HPDE6-E6E7 (cell line): Measurements from ENCODE around the gene MBD3L2.
"Not testable (repeated sequence)": the region's sequence is repeated elsewhere in the genome, so short reads cannot be mapped to it uniquely, and the experiment has no call there.

ENCODE experiments used
- DNase-seq: peaks from one replicate; pipeline ENCODE4 v3.0.0; 2011; ENCODE audit warnings: missing footprints; ENCODE audit errors: extremely low spot score

Gene MBD3L2

DNA sequence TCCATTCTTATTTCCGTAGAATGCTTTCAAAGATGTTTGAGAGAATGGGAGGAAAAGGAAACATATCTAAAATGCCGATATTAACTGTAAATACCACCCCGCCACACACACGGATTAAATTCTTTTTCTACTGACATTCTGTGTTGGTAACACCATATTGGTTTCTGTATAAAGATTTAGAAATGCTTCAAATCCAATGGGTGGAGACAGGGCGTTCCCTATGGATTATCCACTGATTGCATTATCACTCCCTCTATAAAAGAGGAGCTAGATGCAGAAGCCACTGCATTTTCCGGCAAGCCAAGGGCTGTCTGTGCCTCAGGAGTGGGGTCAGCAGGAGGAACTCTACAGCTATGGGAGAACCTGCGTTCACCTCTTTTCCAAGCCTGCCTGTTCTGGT, at the start of gene MBD3L2:
TSS of gene MBD3L2 (plus strand) at position 301 of the 400 bp plus-strand sequence. CDS start at position 354, 53 bp downstream.
- not testable (repeated sequence) for DNase-seq

DNA sequence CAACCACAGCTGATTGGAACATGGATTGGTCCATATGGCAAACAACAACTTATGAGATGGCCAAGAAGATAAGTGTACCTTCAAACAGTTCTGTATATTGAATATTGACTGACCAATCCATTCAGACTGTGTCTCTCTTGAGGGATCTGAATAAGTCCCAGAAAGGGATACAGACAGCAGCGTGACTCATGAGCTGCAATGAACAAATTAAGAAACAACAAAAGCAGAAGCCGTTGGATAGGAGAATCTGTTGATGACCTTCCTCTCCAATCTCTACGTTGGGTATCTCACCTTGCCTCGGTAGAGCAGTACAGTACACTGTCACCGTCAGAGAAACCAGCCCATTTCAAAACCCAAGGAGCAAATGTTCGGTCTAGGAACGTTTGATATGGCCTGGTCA, 49.2 kb upstream of the MBD3L2 start:
- no peak for DNase-seq

DNA sequence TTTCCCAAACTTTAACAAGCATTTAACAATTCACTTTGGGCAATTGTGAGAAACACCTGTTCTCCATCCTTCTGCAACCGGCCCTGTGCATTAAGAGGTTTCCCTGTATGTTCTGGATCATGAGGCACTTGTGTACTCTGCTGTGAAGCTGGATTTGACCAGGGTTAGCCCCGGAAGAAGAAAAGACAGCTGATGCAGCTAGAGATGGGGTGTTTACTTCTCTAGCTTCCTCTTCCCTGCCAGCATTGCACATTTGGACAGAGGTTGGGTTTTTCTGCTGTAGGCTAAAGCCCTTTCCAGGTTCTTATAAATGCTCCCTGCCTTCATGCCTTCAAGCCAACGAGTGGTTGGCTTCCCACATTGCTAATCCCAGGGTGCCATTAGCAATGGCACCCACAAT, 48.8 kb upstream of the MBD3L2 start:
- no peak for DNase-seq

DNA sequence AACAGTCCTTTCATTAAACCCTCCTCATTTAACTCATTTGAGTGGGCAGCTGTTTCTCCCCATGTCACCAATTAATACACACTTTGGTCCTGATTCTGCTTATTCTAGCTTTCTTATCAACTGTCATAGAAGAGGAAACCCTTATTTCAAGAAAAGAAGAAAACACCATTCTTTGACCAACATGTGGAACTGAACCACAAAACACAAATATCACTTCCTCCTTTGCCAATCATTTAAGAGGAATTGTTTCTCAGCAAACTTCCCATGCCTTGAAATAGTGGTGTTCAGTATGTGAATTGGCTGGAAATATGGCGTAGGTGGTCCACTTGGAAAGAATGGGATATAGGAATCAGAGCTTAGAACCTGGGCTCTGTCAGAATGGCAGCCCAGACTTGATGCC, 48.3 kb upstream of the MBD3L2 start:
- no peak for DNase-seq

DNA sequence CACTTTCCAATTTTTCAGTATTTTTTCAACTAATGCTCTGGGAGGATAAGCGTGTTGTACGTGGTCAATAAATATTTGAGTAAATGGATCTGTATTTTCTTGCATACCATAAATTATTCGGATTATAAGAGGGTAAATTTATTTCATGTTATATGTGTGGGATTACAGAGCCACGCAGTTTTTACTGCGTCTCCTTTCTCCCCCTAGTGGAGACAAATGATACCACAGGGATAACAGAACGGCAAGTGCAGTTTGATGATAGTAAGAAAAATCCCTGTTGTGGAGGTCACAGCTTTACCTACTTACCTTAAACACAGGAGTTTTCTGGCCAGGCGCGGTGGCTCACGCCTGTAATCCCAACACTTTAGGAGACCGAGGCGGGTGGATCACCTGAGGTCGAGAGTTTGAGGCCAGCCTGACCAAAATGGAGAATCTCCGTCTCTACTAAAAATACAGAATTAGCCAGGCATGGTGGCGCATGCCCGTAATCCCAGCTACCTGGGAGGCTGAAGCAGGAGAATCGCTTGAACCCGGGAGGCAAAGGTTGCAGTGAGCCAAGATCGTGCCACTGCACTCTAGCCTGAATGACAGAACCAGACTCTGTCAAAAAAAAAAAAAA, 44.7 kb upstream of the MBD3L2 start:
- no peak for DNase-seq

DNA sequence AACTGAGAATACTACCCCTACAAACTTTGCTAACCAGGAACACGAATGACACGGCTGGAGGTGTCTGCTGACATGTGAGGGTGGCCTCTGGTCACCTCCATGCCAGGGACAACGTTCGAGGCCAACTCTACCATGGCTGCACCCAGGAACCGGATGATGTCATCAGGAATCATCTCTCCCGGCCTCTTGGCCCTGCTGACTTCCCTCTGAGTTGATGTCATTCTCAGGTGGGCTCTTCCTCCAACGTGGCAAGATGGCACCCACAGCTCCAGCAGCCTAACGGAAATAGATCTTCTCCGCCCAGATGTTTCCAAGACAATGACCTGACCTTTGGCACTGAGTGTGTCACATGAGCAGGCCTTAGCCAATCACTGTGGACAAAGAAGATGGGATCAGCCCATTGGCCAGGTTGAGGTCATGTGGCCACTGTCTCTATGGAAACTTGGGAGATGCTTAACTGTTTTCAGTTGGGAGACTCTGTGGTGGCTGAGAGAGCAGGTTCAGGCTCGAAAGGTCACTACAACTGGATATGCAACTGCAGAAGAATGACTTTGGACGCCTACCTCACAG, 42.9 kb upstream of the MBD3L2 start:
- no peak for DNase-seq

DNA sequence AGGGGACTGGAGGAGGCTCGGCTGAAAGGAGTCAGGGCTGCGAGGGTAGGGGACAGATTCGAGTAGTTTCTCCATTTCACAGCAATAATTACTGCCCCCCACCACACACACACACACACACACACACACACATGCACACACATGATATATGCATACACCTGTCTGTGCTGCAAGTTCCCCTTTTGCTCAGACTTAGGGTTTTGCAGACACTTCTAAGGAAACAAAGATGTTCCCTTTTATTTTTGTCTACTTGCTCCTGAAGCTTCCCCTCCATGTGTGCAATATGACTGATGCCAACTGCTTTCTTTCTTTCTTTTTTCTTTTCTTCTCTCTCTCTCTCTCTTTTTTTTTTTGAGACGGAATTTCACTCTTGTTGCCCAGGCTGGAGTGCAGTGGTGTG, 41.3 kb upstream of the MBD3L2 start:
- DNase-seq = no peak

DNA sequence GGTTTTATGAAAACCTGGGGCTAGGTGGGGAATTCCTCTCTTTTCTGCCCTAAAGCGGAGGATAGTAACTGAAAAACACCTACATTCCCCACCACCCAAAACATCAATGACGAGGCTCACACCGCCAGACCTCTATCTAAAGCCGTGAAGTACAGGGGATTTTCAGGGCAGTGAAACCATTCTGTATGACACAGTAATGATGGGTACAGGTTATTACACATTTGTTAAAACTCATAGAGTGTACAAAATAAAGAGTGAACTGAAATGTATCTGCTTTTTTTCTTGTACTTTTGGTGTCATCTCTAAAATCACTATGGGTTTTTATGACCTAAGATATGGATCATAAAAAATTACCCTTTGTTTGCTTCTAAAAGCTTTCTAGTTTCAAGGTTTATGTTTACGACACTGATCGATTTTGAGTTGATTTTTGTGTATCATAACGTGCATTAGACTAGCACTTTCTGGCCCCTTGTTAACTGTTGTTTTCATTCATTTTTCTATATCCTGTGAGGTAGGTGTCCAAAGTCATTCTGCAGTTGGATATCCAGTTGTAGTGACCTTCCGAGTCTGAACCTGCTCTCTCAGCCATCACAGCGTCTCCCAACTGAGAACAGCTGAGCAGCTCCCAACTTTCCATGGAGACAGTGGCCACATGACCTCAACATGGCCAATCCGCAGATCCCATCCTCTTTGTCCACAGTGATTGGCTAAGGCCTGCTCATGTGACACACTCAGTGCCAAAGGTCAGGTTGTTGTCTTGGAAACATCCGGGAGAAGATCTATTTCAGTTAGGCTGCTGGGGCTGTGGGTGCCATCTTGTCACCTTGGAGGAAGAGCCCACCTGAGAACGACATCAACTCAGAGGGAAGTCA, 38.2 kb upstream of the MBD3L2 start:
- no peak for DNase-seq

DNA sequence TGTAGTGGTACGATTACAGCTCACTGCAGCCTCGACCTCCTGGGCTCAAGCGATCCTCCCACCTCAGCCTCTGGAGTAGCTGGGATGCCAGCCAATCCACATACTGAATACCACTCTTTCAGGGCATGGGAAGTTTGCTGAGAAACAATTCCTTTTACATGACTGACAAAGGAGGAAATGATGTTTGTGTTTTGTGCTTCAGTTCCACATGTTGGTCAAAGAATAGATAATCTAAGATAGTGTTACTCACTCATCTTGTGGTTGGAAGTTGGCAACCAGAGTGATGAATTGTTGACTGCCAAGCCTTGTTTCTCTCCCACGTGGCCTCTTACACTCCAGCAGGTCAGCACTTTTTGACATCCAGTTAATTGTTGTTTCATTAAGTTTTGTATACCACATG, 35.4 kb upstream of the MBD3L2 start:
- DNase-seq = peak; percentile 17

DNA sequence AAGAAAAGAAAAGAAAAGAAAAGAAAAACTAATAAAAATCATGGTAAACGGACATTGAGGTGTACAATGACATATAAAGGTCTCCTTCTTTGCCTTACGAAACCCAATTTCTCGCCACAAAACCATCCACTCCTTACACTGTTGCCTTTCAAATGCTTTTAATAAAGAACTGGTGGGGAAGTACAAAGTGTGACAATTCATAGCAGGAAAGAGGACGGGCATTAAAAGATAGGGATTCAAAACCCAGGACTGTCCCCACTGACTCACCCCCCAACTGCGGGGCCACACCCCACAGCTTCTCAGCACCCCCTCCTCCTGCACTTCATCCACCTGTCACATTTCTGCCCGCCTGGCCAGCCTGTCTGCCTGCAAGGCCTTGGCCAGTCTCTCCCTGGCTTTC, 30.3 kb upstream of the MBD3L2 start:
- DNase-seq = no peak

DNA sequence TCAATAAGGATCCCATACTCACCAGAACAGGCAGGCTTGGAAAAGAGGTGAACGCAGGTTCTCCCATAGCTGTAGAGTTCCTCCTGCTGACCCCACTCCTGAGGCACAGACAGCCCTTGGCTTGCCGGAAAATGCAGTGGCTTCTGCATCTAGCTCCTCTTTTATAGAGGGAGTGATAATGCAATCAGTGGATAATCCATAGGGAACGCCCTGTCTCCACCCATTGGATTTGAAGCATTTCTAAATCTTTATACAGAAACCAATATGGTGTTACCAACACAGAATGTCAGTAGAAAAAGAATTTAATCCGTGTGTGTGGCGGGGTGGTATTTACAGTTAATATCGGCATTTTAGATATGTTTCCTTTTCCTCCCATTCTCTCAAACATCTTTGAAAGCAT, 27.8 kb upstream of the MBD3L2 start, which contains the start of gene MBD3L2B:
TSS of gene MBD3L2B (minus strand) at position 101 of the 400 bp plus-strand sequence. CDS start at position 67, 34 bp downstream.
- not testable (repeated sequence) for DNase-seq

DNA sequence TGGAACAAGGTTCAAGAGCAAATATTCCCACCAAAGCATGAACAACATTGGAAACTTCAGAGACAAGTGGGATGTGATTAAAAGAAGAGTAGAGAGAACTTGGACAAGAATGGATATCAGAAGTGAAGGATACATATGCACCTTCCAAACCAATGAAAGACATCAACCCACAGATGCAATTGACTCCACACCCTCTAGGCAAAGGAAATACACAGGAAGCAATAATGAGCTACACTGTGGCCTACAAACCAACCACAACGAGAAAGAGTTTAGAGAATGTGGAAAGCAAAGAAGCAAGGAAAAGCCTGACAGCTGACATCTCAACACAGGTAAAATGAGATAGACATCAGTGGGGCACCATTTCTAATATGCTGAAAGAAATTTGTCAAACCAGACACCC, 20.3 kb upstream of the MBD3L2 start:
- not testable (repeated sequence) for DNase-seq

DNA sequence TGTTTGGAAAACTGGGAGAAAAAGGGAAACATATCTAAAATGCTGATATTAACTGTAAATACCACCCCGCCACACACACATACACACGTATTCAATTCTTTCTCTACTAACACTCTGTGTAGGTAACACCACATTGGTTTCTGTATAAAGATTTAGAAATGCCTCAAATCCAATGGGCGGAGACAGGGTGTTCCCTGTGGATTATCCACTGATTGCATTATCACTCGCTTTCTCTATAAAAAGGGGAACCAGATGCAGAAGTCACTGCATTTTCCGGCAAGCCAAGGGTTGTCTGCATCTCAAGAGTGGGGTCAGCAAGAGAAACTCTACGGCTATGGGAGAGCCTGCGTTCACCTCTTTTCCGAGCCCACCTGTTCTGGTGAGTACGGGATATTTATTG, 18.8 kb upstream of the MBD3L2 start, which contains the start of gene MBD3L5:
TSS of gene MBD3L5 (plus strand) at position 301 of the 400 bp plus-strand sequence. CDS start at position 335, 34 bp downstream.
- DNase-seq = not testable (repeated sequence)

DNA sequence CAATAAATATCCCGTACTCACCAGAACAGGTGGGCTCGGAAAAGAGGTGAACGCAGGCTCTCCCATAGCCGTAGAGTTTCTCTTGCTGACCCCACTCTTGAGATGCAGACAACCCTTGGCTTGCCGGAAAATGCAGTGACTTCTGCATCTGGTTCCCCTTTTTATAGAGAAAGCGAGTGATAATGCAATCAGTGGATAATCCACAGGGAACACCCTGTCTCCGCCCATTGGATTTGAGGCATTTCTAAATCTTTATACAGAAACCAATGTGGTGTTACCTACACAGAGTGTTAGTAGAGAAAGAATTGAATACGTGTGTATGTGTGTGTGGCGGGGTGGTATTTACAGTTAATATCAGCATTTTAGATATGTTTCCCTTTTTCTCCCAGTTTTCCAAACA, 9.0 kb upstream of the MBD3L2 start, which contains the start of gene MBD3L4:
TSS of gene MBD3L4 (minus strand) at position 101 of the 400 bp plus-strand sequence. CDS start at position 66, 35 bp downstream.
- not testable (repeated sequence) for DNase-seq

DNA sequence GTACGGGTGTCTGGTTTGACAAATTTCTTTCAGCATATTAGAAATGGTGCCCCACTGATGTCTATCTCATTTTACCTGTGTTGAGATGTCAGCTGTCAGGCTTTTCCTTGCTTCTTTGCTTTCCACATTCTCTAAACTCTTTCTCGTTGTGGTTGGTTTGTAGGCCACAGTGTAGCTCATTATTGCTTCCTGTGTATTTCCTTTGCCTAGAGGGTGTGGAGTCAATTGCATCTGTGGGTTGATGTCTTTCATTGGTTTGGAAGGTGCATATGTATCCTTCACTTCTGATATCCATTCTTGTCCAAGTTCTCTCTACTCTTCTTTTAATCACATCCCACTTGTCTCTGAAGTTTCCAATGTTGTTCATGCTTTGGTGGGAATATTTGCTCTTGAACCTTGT, 7.6 kb upstream of the MBD3L2 start:
- DNase-seq = not testable (repeated sequence)

DNA sequence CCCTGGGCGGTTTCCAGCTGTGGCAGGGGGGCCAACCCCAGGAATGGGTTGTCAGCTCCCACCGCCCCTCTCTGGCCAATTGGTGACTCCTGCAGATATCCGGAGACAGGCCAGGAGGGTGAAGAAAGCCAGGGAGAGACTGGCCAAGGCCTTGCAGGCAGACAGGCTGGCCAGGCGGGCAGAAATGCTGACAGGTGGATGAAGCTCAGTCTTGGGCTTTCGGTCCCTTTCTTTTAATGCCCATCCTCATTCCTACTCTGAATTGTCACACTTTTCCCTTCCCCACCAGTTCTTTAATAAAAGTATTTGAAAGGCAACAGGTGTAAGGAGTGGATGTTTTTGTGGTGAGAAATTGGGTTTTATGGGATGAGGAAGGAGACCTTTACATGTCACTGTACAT, 2.3 kb downstream of the MBD3L2 start:
- DNase-seq = not testable (repeated sequence)

DNA sequence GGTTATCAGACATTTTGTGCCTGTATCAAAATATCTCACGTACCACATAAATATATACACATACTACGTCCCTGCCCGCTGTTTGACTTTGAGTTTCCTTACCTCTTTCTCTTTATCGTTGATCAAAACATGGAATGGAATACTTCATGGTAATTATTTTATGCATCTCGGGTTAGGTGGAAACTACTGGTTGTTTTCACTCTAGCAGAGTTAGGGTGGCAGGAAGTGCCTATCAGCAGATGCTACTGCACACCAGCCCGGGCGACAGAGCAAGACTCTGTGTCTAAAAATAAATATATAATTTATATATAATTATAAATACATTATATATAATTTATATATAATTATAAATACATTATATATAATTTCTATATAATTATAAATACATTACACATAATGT, 3.8 kb downstream of the MBD3L2 start:
- DNase-seq = not testable (repeated sequence)

DNA sequence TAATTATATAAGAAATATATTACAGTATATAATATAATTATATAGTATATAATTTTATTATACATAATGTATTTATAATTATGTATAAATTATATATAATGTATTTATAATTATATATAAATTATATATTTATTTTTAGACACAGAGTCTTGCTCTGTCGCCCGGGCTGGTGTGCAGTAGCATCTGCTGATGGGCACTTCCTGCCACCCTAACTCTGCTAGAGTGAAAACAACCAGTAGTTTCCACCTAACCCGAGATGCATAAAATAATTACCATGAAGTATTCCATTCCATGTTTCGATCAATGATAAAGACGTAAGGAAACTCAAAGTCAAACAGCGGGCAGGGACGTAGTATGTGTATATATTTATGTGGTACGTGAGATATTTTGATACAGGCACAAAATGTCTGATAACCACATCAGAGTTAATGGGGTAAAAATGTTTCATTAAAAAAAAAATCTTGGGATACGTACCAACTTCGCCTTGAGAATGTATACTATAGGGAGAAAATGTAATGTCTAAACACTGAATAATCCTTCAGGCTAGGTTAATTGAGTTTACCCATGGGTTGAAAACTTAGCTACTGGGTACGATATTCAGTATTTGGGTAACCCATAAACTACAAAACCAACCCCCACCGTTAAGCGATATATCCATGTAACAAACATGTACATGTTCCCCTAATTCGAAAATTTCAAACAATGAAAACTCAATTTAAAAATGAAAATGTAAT, 5.7 kb downstream of the MBD3L2 start:
- not testable (repeated sequence) for DNase-seq

DNA sequence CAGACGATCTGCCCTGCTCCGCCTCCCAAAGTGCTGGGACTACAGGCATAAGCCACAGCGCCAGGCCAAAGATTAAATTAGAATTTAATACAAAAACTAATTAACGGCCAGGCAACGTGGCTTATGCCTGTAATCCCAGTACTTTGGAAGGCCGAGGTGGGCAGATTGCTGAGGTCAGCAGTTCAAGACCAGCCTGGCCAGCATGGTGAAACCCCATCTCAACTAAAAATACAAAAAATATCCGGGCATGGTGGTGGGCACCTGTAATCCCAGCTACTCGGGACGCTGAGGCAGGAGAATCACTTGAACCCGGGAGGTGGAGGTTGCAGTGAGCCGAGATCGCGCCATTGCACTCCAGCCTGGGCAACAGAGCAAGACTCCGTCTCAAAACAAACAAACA, 6.6 kb downstream of the MBD3L2 start:
- not testable (repeated sequence) for DNase-seq

DNA sequence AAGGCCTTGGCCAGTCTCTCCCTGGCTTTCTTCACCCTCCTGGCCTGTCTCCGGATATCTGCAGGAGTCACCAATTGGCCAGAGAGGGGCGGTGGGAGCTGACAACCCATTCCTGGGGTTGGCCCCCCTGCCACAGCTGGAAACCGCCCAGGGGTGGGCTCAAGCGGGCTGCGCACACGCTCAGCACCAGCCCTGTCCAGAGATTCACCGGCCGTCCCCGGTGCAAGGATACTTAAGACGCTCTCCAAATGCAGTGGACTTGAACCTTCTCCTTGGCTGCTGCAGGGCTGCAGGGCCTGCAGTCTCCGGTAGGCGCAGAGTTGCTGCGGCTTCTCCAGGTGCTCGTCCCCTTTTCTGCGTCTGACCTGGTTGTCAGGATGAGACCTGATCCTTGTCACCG, 7.2 kb downstream of the MBD3L2 start:
- not testable (repeated sequence) for DNase-seq

DNA sequence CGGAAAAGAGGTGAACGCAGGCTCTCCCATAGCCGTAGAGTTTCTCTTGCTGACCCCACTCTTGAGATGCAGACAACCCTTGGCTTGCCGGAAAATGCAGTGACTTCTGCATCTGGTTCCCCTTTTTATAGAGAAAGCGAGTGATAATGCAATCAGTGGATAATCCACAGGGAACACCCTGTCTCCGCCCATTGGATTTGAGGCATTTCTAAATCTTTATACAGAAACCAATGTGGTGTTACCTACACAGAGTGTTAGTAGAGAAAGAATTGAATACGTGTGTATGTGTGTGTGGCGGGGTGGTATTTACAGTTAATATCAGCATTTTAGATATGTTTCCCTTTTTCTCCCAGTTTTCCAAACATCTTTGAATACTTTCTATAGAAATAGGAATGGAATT, 9.5 kb downstream of the MBD3L2 start, which contains the start of gene MBD3L3:
TSS of gene MBD3L3 (minus strand) at position 101 of the 400 bp plus-strand sequence. CDS start at position 30, 71 bp downstream.
- DNase-seq = not testable (repeated sequence)
